H9 (cell line): ENCODE measurements around the gene LYPD4. TPM values are rescaled to one million over a fixed set of nuclear protein-coding genes. Genes with fewer than 3 reads are reported as not detected.

Experiments
- DNase-seq: peaks from one replicate; pipeline ENCODE4 v3.0.0-alpha.2; 2017
- H2AFZ ChIP-seq: one replicate; pipeline ENCODE4 v1.6.1; 2013; ENCODE audit warnings: mild to moderate bottlenecking, low read length, control low read depth, moderate library complexity
- H2AK5ac ChIP-seq: 2 replicates; pipeline ENCODE4 v1.6.1; 2013; ENCODE audit warnings: low read length, control low read depth, mixed read lengths; ENCODE audit not compliant: insufficient read length
- H2BK120ac ChIP-seq: one replicate; pipeline ENCODE4 v1.6.1; 2013; ENCODE audit warnings: low read depth, mild to moderate bottlenecking, low read length, control low read depth, inconsistent platforms; ENCODE audit not compliant: poor library complexity, severe bottlenecking
- H2BK12ac ChIP-seq: 2 replicates; pipeline ENCODE4 v1.6.1; 2013; ENCODE audit warnings: low read length, control low read depth, mixed read lengths, low read depth; ENCODE audit not compliant: insufficient read length
- H2BK15ac ChIP-seq: 2 replicates; pipeline ENCODE4 v1.6.1; 2013; ENCODE audit warnings: low read depth, low read length, control low read depth
- H2BK20ac ChIP-seq: one replicate; pipeline ENCODE4 v1.6.1; 2013; ENCODE audit warnings: low read depth, mild to moderate bottlenecking, low read length, control low read depth, inconsistent platforms; ENCODE audit not compliant: poor library complexity, severe bottlenecking
- H2BK5ac ChIP-seq: 2 replicates; pipeline ENCODE4 v1.6.1; 2013; ENCODE audit warnings: low read length, control low read depth, mixed read lengths; ENCODE audit not compliant: insufficient read length
- H3K14ac ChIP-seq: 2 replicates; pipeline ENCODE4 v1.6.1; 2013; ENCODE audit warnings: low read length, control low read depth; ENCODE audit not compliant: insufficient read depth
- H3K18ac ChIP-seq: 2 replicates; pipeline ENCODE4 v1.6.1; 2013; ENCODE audit warnings: low read depth, mild to moderate bottlenecking, mixed read lengths, low read length, control low read depth; ENCODE audit not compliant: insufficient read length
- H3K23ac ChIP-seq: 2 replicates; pipeline ENCODE4 v1.6.1; 2013; ENCODE audit warnings: low read length, control low read depth, mixed read lengths, low read depth; ENCODE audit not compliant: insufficient read length
- H3K23me2 ChIP-seq: 2 replicates; pipeline ENCODE4 v1.6.1; 2013; ENCODE audit warnings: low read depth, mild to moderate bottlenecking, mixed read lengths, low read length, control low read depth; ENCODE audit not compliant: insufficient read length, poor library complexity, severe bottlenecking
- H3K27ac ChIP-seq: 2 replicates; pipeline ENCODE4 v1.5.1; 2013; ENCODE audit warnings: low read length, control low read depth, mixed read lengths, low read depth; ENCODE audit not compliant: insufficient read length
- H3K27me3 ChIP-seq: 2 replicates; pipeline ENCODE4 v1.6.1; 2013; ENCODE audit warnings: low read length, control low read depth, inconsistent platforms; ENCODE audit not compliant: insufficient read depth
- H3K4ac ChIP-seq: 2 replicates; pipeline ENCODE4 v1.6.1; 2013; ENCODE audit warnings: low read depth, mild to moderate bottlenecking, control low read depth, inconsistent platforms, low read length, moderate library complexity
- H3K4me1 ChIP-seq: 2 replicates; pipeline ENCODE4 v1.6.1; 2013; ENCODE audit warnings: low read length, control low read depth, inconsistent platforms; ENCODE audit not compliant: insufficient read depth
- H3K4me2 ChIP-seq: 2 replicates; pipeline ENCODE4 v1.6.1; 2013; ENCODE audit warnings: low read length, control low read depth, mixed read lengths; ENCODE audit not compliant: insufficient read length, insufficient read depth
- H3K56ac ChIP-seq: 2 replicates; pipeline ENCODE4 v1.6.1; 2013; ENCODE audit warnings: low read depth, mild to moderate bottlenecking, mixed read lengths, low read length, control low read depth; ENCODE audit not compliant: insufficient read length
- H3K79me1 ChIP-seq: 2 replicates; pipeline ENCODE4 v1.6.1; 2013; ENCODE audit warnings: low read depth, mild to moderate bottlenecking, moderate library complexity, low read length, control low read depth, inconsistent platforms; ENCODE audit not compliant: insufficient read depth, poor library complexity, severe bottlenecking
- H3K79me2 ChIP-seq: 2 replicates; pipeline ENCODE4 v1.6.1; 2013; ENCODE audit warnings: low read length, control low read depth, inconsistent platforms; ENCODE audit not compliant: insufficient read depth
- H3K9ac ChIP-seq: 2 replicates; pipeline ENCODE4 v1.6.1; 2013; ENCODE audit warnings: low read length, control low read depth, mixed read lengths; ENCODE audit not compliant: insufficient read length; ENCODE audit errors: extremely low read depth
- H3K9me3 ChIP-seq: one replicate; pipeline ENCODE4 v1.6.1; 2013; ENCODE audit warnings: low read depth, low read length, inconsistent platforms; ENCODE audit not compliant: control insufficient read depth
- H3T11ph ChIP-seq: one replicate; pipeline ENCODE4 v1.6.1; 2013; ENCODE audit warnings: mild to moderate bottlenecking, low read length, control low read depth, inconsistent platforms
- H4K20me1 ChIP-seq: one replicate; pipeline ENCODE4 v1.6.1; 2013; ENCODE audit not compliant: control insufficient read depth, insufficient read length, insufficient read depth
- H4K5ac ChIP-seq: 2 replicates; pipeline ENCODE4 v1.6.1; 2013; ENCODE audit warnings: low read depth, mild to moderate bottlenecking, mixed read lengths, low read length, control low read depth; ENCODE audit not compliant: insufficient read length
- H4K8ac ChIP-seq: replicated peaks from 2 replicates; pipeline ENCODE4 v1.6.1; 2013; ENCODE audit warnings: low read length, control low read depth, mixed read lengths, low read depth; ENCODE audit not compliant: insufficient read length
- H4K91ac ChIP-seq: 2 replicates; pipeline ENCODE4 v1.6.1; 2013; ENCODE audit warnings: low read depth, mild to moderate bottlenecking, moderate library complexity, mixed read lengths, low read length, control low read depth; ENCODE audit not compliant: insufficient read length
- H3K27ac Mint-ChIP-seq, 3 experiments: 2 replicates in 2 of 3; 3 replicates in 1 of 3; pipeline ENCODE4 v1.8.0; 2020 to 2021; ENCODE audit warnings: mixed read lengths in 3 of 3, mild to moderate bottlenecking in 1 of 3, moderate library complexity in 1 of 3
- H3K27me3 Mint-ChIP-seq: 2 replicates; pipeline ENCODE4 v1.8.0; 2021; ENCODE audit warnings: low read depth, mild to moderate bottlenecking, moderate library complexity, mixed read lengths
- H3K36me3 Mint-ChIP-seq, 3 experiments: 2 replicates in 2 of 3; 3 replicates in 1 of 3; pipeline ENCODE4 v1.8.0; 2020 to 2021; ENCODE audit warnings: low read depth in 3 of 3, mixed read lengths in 3 of 3; ENCODE audit not compliant: insufficient read depth in 1 of 3
- H3K4me1 Mint-ChIP-seq, 2 experiments: 2 replicates each; pipeline ENCODE4 v1.8.0; 2020; ENCODE audit warnings: mixed read lengths in 2 of 2
- H3K4me3 Mint-ChIP-seq, 2 experiments: 2 replicates in 1 of 2; 3 replicates in 1 of 2; pipeline ENCODE4 v1.8.0; 2020 to 2021; ENCODE audit warnings: mild to moderate bottlenecking in 2 of 2, mixed read lengths in 2 of 2, moderate library complexity in 1 of 2
- H3K9me3 Mint-ChIP-seq, 2 experiments: 2 replicates in 1 of 2; 3 replicates in 1 of 2; pipeline ENCODE4 v1.8.0; 2020; ENCODE audit warnings: mild to moderate bottlenecking in 2 of 2, mixed read lengths in 2 of 2, moderate library complexity in 1 of 2
- CTCF ChIP-seq: fragments of 200-600 bp; sonication (generic); conservative IDR thresholded peaks from 3 replicates; pipeline ENCODE4 v1.8.0; 2021; ENCODE audit warnings: antibody characterized with exemption, mild to moderate bottlenecking
- WGBS: extraction: QIAGEN DNeasy Blood & Tissue Kit; methylation state at CpG from one replicate; pipeline ENCODE4 v1.1.7; 2013; ENCODE audit warnings: missing lambda C conversion rate, low lambda C conversion rate, mixed read lengths; ENCODE audit not compliant: insufficient read length; ENCODE audit errors: extremely low coverage; 5-methylcytosine and 5-hydroxymethylcytosine counted together
- total RNA-seq: library from RNA; stranded (reverse); gene quantifications from 2 replicates; pipeline ENCODE4 v1.2.1, GENCODE V29; 2021

The LYPD4 gene
- total RNA-seq, 1 experiment from 2014 or later = not detected

GRCh38 chr19:41843371-41843770 lies 1.1 kb downstream of the LYPD4 start:
- Histone ChIP-seq H2BK20ac (no peak overlapping the region), H3K27me3 (no peaks in the 10 kb centered on the region), H3K4me1 (no peaks in the 10 kb centered on the region), H4K8ac (no peak overlapping the region), H2BK12ac (no peak overlapping the region), H2BK120ac (no peak overlapping the region), H2AK5ac (no peak overlapping the region), H3K4ac (no peak overlapping the region), H2BK15ac (no peak overlapping the region), H3K4me2 (no peak overlapping the region), H3K23ac (no peak overlapping the region), H3K79me1 (no peaks in the 10 kb centered on the region), H2BK5ac (no peak overlapping the region), H3K9me3 (no peaks in the 10 kb centered on the region), H3K9ac (no peak overlapping the region), H3K56ac (no peak overlapping the region), H3K18ac (no peak overlapping the region), H3K79me2 (no peaks in the 10 kb centered on the region), H3K23me2 (peaks cover 2% of the 10 kb centered on the region), H3K14ac (no peak overlapping the region), H3K27ac (no peak overlapping the region), H3T11ph (no peak overlapping the region), H4K20me1 (no peaks in the 10 kb centered on the region), H4K91ac (no peak overlapping the region), H2AFZ (no peak overlapping the region), H4K5ac (no peak overlapping the region)
- Mint-ChIP-seq H3K4me3 (no peak overlapping the region), H3K27ac (no peak overlapping the region), H3K4me1 (no peaks in the 10 kb centered on the region), H3K36me3 (peaks cover 0 to 6% (median 0%) of the 10 kb centered on the region in 3 experiments; a peak in 2 of 7 replicates), H3K27me3 (peaks cover 23% of the 10 kb centered on the region), H3K9me3 (peaks cover 9 to 79% of the 10 kb centered on the region in 2 experiments; a peak in 4 of 5 replicates)
- DNase-seq = no peak
- WGBS = no CpG with 5 or more reads among the region's 7 CpGs
- no peak for TF ChIP-seq CTCF
